HG02763 (cell line): ENCODE results near the gene JPT1.
"Not testable (repeated sequence)": the region's sequence is repeated elsewhere in the genome, so short reads cannot be mapped to it uniquely, and the experiment has no call there.

Source experiments
- ATAC-seq: cut with Tn5 transposase; IDR thresholded peaks from one replicate; pipeline ENCODE4 v1.9.1; 2021; ENCODE audit warnings: mild to moderate bottlenecking, moderate library complexity; ENCODE audit not compliant: unreplicated experiment

Gene JPT1

DNA sequence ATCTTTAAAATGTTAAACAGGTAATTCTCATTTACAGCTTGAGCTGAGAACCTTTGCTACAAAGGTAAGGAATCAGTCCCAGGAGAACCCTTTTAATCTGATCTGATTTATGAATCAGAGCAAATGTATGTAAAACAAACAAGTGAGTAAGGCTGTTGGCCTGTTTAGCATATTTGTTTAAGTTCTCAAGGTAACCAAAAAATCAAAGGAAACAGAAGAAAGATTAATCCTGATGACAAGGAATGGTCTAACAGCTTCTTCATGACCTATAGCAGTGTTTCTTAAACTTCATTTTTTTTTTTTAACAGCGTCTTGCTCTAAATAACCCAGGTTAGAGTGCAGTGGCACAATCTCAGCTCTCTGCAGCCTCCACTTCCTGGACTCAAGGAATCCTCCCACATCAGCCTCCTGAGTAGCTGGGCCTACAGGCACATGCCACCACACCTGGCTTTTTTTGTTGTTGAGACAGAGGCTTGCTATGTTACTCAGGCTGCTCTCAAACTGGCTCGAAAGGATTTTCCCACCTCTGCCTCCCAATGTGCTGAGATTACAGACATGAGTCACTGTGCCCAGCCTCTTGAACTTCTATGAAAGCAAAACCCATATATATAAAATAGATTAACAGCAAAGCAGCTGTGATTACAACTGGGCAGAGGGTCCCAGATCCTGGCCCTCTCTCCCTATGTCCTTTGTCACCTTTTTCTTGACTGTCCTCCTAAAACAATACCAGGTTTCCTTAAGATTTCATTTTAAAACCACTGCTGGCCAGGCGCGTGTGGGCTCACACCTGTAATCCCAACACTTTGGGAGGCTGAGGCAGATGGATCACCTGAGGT, 5.1 kb upstream of the JPT1 start:
- no peak for ATAC-seq

DNA sequence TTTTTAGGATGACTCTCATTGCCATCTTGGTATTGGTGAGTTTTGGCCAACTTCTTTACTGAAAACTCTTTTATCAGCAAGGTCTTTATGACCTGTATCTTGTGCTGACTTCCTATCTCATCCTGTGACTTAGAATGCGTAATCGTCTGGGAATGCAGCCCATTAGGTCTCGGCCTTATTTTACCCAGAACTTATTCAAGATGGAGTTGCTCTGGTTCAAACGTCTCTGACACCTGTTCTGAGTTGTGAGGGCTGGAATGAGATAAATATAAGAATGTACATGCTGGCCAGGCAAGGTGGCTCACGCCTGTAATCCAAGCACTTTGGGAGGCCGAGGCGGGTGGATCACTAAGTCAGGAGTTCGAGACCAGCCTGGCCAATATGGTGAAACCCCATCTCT, 4.2 kb upstream of the JPT1 start:
- not testable (repeated sequence) for ATAC-seq

DNA sequence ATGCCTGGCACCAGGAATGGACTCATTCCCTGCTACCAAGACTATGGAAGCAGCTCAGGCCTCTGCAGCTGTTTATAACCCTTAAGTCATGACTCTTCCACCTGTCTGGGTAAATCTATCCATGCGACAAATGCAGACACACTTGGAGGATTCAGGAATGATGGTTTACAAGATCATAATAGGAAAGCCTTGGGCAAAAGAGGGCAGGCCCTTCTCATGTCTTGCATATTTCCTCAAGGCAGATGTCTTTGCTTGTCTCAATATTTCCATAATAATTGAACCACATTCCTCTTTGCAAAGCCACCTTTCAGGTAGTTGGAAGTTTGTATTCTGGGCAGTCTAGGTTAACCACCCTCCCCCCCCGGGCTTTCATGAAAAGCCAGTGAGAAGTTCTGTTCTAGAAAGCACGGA, 884 bp upstream of the JPT1 start:
- no peak for ATAC-seq

DNA sequence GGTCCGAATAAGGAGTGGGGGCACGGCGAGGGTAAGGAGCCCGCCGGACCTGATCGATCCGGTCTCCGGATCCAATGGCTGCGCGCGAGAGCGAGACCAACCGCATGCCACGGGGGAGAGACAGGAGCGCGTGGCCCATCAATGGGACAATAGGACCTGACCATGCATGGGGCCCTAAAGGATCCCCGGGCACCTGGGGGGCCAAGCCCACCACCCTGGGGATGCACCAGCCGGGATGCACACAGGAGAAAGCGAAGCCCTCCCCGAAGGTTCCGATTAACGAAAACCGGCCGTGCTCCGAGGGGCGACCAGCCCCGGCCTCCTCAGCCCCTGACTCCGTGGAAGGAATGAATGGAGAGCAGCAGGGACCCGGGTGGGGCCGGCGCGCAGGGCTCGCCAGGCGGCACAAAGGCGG, 525 bp downstream of the JPT1 start:
- ATAC-seq = peak; percentile 18

DNA sequence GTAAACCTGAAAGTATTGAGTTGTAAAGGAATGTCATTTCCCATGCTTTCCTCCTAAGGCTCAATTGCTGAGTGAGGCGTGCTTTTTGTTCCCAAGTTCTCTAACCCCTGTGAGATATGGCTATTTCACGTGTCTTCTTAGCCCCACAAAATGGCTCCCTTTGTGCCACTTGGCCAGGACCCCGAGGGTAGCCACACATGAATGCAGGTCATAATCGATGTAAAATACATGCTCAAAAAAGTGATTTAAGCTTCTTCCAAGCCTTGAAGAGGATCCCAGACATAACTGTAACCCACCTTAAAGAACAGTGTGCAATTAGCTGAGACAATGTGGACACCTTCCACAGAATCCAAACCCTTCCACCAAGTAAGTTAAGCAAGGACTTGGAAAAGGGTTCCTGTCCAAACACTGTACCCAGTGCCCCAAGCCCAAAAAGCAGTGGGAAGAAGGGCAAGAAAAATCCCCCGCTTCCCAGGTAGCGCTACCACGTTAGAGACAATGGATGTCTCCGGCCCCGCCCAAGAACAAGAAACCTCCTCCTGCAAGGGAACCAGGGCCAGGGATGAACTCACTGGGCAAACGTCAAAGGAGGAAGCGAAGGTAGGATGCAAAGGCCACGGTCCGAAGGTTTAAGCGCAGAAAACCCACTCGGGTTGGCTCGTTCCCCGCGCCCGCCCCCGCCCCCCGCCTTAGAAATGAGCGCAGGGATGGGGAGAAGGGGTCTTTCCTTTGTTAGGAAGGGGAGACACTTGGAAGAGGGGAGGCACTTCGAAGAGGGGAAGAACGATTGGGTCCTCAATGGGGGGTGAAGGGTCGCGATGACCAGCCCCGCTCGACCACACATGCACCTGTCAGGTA, 1.2 kb downstream of the JPT1 start:
- no peak for ATAC-seq

DNA sequence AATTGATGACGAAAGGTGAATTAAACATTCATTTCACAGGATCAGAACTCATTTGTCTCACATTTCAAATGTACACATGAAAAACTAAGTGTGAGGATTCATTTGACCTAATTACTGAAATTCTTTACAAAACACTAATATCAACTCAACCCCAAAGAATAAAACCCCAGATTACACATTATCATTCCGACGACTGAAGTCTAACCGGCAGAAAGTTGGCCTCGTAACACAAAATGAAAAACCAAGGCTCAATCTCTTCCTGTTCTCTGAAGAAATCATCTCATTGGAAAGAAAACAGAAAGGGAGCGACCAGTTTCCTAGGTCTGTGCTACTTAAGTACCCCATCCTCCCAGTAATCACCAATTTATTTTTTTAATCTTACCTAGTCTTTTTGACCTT, 1.8 kb downstream of the JPT1 start:
- no peak for ATAC-seq

DNA sequence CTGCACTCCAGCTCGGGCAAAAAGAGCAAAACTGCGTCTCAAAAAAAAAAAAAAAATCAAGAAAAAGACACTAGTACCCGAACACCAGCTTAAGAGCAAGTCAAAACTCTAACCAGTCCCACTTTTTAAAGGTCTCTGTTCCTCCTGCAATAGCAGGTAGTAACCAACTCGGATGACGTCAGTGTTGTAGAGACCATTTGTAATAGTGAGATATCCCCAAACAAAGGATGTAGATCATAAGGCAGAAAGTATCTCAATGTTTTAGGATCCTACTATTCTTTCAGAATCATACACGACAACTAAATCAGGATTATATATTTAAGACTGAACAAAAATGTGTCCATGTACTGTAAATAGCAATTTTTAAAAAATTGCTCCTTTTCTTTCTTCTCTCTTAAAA, 2.4 kb downstream of the JPT1 start:
- ATAC-seq = no peak

DNA sequence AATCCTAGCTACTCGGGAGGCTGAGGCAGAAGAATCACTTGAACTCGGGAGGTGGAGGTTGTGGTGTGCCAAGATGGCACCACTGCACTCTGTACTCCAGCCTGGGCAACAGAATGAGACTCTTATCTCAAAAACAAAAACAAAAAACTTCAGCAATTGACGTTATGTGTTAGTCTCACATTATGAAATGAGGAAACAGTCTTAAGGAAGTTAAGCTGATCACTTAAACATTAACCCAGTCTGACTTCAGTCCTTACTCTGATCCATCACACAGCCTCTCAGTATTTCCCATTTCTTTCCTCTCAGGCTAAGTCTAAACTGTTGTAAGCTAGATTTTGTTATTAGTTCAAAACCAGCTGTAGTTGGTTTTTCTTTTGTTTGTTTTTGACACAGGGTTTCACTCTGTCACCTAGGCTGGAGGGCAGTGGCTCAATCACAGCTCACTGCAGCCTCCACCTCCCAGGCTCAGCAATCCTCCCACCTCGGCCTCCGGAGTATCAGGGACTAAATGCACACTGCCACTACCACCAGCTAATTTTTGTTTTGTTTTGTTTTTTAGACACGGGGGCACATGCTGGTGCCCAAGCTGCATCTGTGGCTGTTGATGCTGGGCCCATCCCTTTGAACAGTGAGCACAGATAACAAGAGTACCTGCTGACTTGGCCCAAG, 6.3 kb downstream of the JPT1 start:
- ATAC-seq = no peak

DNA sequence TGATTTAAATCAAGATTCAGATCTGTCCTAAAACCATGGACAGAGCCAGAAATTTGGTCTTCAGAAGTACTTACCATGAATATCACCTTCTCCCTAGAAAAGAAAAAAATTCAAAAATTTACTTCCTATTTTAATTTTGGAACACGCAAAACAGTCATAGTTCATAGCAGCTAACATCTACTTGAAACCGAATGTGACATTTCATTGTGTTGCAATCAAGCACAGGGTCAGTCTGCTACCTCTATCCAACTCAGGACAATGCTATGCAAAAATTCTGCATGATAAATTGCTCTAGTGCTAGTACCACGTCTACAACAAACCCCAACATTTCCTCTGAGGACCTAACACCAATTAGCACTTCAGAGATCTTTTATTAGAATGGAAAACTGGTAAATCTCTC, 7.7 kb downstream of the JPT1 start:
- ATAC-seq = no peak

DNA sequence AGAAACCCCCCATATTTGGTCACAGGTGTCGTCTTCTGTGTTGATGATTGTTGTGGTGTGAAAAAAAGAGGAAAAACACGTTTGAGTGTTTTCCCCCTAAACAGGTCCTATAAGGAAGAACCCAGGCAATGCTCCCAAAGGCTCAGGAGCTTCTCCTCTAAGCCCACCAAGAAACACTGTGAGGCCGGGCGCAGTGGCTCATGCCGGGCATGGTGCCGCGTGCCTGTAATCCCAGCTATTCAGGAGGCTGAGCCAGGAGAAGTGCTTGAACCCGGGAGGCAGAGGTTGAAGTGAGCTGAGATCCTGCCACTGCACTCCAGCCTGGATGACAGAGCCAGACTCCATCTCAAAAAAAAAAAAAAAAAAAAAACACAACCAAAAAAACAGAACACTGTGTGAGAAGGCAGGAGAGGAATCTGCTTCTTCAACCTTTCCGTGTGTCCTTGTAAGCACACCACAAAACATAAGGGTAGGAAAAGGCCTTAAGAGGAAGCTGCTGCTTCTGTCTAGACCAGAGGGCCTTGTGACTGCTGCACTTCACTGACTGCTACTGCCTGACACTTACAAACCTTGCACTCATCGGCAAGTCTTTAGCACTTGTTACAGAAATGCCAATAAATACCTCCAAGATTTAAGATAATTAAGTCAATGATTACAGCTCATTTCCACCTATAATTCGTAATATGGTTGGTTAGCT, 9.3 kb downstream of the JPT1 start:
- ATAC-seq = no peak

DNA sequence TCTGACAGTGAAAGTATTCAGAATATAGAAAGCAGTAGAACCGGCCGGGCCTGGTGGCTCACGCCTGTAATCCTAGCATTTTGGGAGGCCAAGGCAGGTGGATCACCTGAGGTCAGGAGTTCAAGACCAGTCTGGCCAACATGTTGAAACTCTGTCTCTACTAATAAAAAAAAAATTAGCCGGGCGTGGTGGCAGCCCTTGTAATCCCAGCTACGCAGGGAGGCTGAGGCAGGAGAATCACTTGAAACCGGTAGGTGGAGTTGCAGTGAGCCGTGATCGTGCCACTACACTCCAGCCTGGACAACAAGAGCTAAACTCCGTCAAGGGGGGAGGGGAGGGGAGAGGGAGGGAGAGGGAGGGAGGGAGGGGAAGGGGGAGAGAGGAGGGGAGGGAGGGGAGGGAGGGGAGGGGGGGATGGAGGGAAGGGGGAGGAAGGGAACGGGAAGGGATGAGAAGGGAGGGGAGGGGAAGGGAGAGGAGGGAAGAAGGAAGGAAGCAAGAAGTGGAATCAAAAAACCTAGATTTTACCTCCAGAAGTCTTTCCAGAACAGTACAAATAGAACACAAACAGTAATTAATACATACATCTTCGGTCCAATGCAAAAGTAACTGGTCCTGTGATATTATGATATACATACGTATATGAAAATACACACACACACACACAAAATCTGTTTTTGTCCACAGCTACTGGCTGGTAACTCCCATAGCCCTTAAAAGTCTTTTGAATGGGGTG, 11.9 kb downstream of the JPT1 start:
- no peak for ATAC-seq

DNA sequence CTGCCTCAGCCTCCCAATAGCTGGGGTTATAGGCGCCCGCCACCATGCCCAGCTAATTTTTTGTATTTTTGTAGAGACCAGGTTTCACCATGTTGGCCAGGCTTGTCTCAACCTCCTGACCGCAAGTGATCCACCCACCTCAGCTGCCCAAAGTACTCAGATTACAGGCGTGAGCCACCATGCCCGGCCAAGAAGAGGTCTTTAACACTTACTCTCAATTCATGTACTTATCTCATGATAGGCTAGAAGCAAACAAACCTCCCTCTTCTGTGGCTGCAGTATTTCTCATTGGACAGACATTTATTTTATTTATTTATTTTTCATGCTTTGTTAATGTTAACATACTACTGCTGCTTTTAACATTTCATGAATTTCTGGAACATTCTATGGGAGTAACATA, 15.8 kb downstream of the JPT1 start:
- no peak for ATAC-seq

DNA sequence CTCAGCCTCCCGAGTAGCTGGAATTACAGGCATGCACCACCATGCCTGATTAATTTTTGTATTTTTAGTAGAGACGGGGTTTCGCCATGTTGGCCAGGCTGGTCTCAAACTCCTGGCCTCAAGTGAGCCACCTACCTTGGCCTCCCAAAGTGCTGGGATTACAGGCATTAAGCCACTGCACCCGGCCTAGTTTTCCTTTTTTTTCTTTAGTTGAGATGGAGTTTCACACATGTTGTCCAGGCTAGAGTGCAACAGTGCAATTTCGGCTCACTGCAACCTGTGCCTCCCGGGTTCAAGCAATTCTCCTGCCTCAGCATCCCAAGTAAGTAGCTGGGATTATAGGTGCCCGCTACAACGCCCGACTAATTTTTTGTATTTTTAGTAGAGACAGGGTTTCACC, 16.6 kb downstream of the JPT1 start:
- ATAC-seq = not testable (repeated sequence)

DNA sequence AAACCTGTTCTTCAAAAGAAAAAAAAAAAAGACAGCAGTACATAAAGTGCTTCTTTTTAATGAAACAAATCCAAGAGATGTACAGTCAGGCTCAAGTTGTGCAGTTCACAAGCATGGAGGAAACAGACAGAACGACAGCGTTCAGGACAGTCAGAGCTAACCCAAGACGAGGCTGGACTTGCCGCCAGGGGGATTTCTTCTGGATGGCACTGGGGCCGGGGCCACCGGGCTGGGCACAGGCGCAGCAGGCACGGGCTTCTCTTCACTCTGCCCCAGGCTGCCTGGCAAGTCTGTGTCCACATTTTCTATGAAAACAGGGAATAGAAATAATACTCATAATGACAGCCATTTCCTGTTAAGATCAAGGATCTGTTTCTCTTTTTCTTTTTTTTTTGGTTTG, 18.4 kb downstream of the JPT1 start:
- no peak for ATAC-seq

DNA sequence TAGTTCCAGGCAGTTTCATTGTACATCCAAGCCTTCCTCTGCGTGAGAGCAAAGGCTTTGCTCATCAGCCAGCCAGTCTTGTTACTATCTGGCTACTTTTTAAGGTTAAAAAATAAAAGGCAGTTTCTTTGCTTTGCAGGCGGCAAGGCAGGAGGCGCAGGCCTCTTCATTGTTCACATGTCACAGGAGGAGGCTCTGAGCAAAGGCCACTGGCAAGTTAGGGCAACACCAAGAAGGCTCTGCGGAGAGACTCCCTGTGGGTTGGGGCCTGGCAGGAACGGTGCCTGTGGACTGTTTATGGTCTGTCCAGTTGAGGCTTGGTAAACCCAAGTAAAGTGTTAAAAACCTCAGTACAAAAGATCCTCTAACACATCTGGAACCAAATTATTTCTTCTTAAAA, 18.9 kb downstream of the JPT1 start:
- ATAC-seq = no peak

DNA sequence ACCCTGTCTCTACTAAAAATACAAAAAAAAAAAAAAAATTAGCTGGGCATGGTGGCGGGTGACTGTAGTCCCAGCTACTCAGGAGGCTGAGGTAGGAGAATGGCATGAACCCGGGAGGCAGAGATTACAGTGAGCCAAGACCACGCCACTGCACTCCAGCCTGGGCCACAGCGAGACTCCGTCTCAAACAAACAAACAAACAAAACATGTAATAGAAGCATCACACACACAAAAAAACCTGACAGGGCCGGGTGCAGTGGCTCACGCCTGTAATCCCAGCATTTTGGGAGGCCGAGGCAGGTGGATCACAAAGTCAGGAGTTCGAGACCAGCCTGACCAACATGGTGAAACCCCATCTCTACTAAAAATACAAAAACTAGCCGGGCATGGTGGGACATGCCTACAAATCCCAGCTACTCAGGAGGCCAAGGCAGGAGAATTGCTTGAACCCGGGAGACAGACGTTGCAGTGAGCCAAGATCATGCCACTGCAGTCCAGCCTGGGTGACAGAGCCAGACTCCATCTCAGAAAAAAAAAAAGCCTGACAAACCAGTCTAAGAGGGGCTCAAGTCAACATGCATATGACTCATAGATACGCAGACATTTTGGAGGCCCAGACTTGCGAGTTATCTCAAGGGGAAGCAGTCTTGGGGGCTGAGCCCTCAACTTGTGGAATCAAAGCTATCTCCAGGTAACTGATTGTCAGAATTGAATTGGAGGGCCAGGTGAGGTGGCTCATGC, 20.5 kb downstream of the JPT1 start:
- not testable (repeated sequence) for ATAC-seq

DNA sequence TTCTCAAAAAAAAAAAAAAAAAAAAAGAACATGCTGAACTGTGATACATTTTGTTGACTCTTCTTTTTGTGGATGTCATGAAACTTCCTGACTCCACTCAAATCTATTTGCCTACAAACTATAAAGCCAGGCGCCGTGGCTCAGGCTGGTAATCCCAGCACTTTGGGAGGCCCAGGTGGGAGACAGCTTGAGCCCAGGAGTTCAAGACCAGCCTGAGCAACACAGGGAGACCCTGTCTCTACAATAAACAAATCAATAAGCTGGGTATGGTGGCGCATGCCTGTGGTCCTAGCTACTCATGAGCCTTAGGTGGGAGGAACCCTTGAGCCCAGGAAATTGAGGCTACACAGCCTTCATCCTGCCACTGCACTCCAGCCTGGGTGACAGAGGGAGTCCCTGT, 21.3 kb downstream of the JPT1 start:
- no peak for ATAC-seq

DNA sequence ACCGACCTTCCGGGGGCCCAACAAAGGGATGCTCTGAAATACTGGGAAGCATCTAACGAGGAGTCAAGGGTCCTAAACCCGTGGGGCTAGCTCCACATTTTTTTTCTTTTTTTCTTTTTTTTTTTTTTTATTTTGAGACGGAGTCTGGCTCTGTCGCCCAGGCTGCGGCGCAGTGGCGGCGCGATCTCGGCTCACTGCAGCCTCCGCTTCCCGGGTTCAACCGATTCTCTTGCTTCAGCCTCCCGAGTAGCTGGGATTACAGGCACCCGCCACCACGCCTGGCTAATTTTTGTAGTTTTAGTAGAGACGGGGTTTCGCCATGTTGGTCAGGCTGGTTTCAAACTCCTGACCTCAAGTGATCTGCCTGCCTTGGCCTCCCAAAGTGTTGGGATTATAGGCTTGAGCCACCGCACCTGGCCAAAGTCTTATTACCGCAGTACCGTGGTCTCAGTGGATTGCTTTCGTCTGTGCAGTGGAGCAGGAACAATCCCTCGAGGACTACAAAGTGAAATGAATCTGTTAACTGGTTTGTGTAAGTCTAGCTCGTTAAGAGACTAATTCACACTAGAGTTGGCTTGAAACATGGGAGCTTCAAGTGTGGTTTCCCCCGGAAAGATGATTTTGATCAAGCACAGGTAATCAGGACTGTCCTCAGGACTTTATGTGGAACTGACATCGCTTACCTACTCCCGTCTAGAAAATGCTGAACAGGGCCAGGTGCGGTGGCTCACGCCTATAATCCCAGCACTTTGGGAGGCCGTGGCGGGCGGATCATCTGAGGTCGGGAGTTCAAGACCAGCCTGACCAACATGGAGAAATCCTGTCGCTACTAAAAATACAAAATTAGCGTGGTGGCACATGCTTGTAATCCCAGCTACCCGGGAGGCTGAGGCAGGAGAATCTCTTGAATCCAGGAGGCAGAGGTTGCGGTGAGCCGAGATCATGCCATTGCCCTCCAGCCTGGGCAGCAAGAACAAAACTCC, 22.0 kb downstream of the JPT1 start:
- not testable (repeated sequence) for ATAC-seq
